SU-DHL-6 (cell line): ENCODE measurements around the gene CFAP70.

ENCODE experiments used
- H2AFZ ChIP-seq: fragments of 200-600 bp; sonication (generic); 2 replicates; pipeline ENCODE4 v1.6.1; 2014; ENCODE audit warnings: low read depth, mild to moderate bottlenecking, moderate library complexity, mixed read lengths, antibody characterized with exemption, low read length; ENCODE audit not compliant: severe bottlenecking
- H3F3A ChIP-seq: fragments of 200-600 bp; shearing (Covaris generic); 2 replicates; pipeline ENCODE4 v1.6.0; 2016; ENCODE audit warnings: antibody characterized with exemption, mild to moderate bottlenecking; ENCODE audit not compliant: insufficient read depth
- H3K27ac ChIP-seq: fragments of 200-600 bp; sonication (generic); 2 replicates; pipeline ENCODE4 v1.5.1; 2016; ENCODE audit warnings: low read depth, mild to moderate bottlenecking, low read length, moderate library complexity, mixed read lengths
- H3K27me3 ChIP-seq: fragments of 200-600 bp; sonication (generic), shearing (Covaris generic); 2 replicates; pipeline ENCODE4 v1.6.0; 2014; ENCODE audit warnings: mild to moderate bottlenecking, low read length
- H3K36me3 ChIP-seq: fragments of 200-600 bp; sonication (generic); 2 replicates; pipeline ENCODE4 v1.6.1; 2014; ENCODE audit warnings: mild to moderate bottlenecking, low read length, mixed read lengths
- H3K4me2 ChIP-seq: fragments of 300-600, 200-600 bp; shearing (Covaris generic), sonication (generic); 2 replicates; pipeline ENCODE4 v1.6.0; 2014; ENCODE audit warnings: low read length, low read depth, mild to moderate bottlenecking; ENCODE audit not compliant: poor library complexity, severe bottlenecking
- H3K4me3 ChIP-seq: fragments of 200-600 bp; sonication (generic); 2 replicates; pipeline ENCODE4 v1.5.1; 2014; ENCODE audit warnings: antibody characterized with exemption, low read length, mild to moderate bottlenecking, mixed read lengths; ENCODE audit not compliant: insufficient read depth, poor library complexity, severe bottlenecking
- H3K79me2 ChIP-seq: fragments of 200-600 bp; sonication (generic); 2 replicates; pipeline ENCODE4 v1.6.1; 2014; ENCODE audit warnings: mild to moderate bottlenecking, low read length, moderate library complexity; ENCODE audit not compliant: insufficient read depth
- H3K9ac ChIP-seq: fragments of 200-600 bp; sonication (generic); 2 replicates; pipeline ENCODE4 v1.7.0; 2014; ENCODE audit warnings: mild to moderate bottlenecking, low read length
- H3K9me2 ChIP-seq: fragments of 200-600 bp; sonication (generic); replicated peaks from 2 replicates; pipeline ENCODE4 v1.6.1; 2014; ENCODE audit warnings: low read length; ENCODE audit not compliant: insufficient read depth
- H3K9me3 ChIP-seq: fragments of 200-600 bp; sonication (generic); 2 replicates; pipeline ENCODE4 v1.6.1; 2014; ENCODE audit warnings: low read length, mixed read lengths; ENCODE audit not compliant: insufficient read depth
- H4K20me1 ChIP-seq: fragments of 200-600 bp; sonication (generic); 2 replicates; pipeline ENCODE4 v1.6.1; 2014; ENCODE audit warnings: low read depth, mild to moderate bottlenecking, antibody characterized with exemption, low read length, moderate library complexity, mixed read lengths
- EZH2phosphoT487 ChIP-seq: fragments of 200-600 bp; sonication (generic), shearing (Covaris generic); conservative IDR thresholded peaks from 2 replicates; pipeline ENCODE4 v1.6.1; 2018; ENCODE audit warnings: mild to moderate bottlenecking, antibody characterized with exemption, low read length, moderate library complexity, mixed read lengths
- TF ChIP-seq, protein P1 (sequence below): fragments of 200-600 bp; sonication (generic); IDR thresholded peaks from one replicate; pipeline ENCODE4 v1.5.1; 2017; ENCODE audit warnings: antibody characterized with exemption, mild to moderate bottlenecking, low read length, moderate library complexity; ENCODE audit not compliant: insufficient read depth, poor library complexity, severe bottlenecking

The CFAP70 gene

DNA sequence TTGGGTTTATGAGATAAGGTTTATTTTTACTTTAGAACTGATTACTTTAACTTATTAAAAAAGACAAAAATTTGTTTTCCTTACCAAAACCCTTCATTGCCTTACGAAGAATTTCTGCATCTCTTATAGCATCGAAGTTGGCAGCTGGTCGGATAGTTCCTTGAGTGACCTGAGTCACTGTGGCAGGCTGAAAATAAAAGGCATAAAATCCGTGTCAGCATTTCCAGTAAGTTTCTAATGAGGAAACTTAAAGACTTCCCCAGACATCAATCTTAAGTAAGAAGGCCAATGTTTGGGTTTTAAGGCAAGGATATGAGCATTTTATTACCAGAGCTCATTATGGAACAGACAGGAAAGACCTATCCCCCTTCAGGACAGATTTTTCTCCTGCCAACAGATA lies 29.6 kb upstream of the CFAP70 start:
- Histone ChIP-seq H3K9me2 (no peaks in the 10 kb centered on the region), H3K4me2 (no peak overlapping the region), H4K20me1 (no peaks in the 10 kb centered on the region), H3K27ac (no peak overlapping the region), H3K27me3 (no peaks in the 10 kb centered on the region), H3F3A (no peaks in the 10 kb centered on the region), H3K9ac (no peak overlapping the region), H3K4me3 (no peak overlapping the region), H3K36me3 (peaks cover 16% of the 10 kb centered on the region; the same call in 1 of the 2 replicates), H3K79me2 (no peaks in the 10 kb centered on the region), H2AFZ (no peak overlapping the region), H3K9me3 (no peaks in the 10 kb centered on the region)
- TF ChIP-seq, protein P1, sequence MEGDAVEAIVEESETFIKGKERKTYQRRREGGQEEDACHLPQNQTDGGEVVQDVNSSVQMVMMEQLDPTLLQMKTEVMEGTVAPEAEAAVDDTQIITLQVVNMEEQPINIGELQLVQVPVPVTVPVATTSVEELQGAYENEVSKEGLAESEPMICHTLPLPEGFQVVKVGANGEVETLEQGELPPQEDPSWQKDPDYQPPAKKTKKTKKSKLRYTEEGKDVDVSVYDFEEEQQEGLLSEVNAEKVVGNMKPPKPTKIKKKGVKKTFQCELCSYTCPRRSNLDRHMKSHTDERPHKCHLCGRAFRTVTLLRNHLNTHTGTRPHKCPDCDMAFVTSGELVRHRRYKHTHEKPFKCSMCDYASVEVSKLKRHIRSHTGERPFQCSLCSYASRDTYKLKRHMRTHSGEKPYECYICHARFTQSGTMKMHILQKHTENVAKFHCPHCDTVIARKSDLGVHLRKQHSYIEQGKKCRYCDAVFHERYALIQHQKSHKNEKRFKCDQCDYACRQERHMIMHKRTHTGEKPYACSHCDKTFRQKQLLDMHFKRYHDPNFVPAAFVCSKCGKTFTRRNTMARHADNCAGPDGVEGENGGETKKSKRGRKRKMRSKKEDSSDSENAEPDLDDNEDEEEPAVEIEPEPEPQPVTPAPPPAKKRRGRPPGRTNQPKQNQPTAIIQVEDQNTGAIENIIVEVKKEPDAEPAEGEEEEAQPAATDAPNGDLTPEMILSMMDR: no peak
- TF ChIP-seq EZH2phosphoT487: no peak

DNA sequence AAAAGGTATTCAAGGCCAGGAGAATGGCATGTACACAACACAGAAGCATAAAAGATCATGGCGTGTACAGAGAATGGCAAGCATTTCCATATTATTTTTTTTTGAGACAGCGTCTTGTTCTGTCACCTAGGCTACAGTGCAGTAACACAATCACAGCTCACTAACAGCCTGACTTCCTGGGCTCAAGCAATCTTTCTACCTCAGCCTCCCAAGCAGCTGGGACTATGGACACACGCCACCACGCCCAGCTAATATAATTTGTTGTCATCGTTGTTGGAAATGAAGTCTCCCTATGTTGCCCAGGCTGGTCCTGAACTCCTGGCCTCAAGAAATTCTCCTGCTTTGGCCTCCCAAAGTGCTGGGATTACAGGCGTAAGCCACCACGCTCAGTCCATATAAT lies 27.9 kb upstream of the CFAP70 start:
- no peaks in the 10 kb centered on the region for H4K20me1 ChIP-seq
- no peaks in the 10 kb centered on the region for H3F3A ChIP-seq
- no peak overlapping the region for H3K9ac ChIP-seq
- no peaks in the 10 kb centered on the region for H3K79me2 ChIP-seq
- peaks cover 18% of the 10 kb centered on the region; the same call in 1 of the 2 replicates for H3K36me3 ChIP-seq
- no peak overlapping the region for H3K4me2 ChIP-seq
- H3K4me3 ChIP-seq: no peak overlapping the region
- no peaks in the 10 kb centered on the region for H3K9me2 ChIP-seq
- H3K27me3 ChIP-seq: no peaks in the 10 kb centered on the region
- H3K9me3 ChIP-seq: no peaks in the 10 kb centered on the region
- TF ChIP-seq EZH2phosphoT487: no peak
- TF ChIP-seq, protein P1: no peak
- H2AFZ ChIP-seq: no peak overlapping the region
- no peak overlapping the region for H3K27ac ChIP-seq

DNA sequence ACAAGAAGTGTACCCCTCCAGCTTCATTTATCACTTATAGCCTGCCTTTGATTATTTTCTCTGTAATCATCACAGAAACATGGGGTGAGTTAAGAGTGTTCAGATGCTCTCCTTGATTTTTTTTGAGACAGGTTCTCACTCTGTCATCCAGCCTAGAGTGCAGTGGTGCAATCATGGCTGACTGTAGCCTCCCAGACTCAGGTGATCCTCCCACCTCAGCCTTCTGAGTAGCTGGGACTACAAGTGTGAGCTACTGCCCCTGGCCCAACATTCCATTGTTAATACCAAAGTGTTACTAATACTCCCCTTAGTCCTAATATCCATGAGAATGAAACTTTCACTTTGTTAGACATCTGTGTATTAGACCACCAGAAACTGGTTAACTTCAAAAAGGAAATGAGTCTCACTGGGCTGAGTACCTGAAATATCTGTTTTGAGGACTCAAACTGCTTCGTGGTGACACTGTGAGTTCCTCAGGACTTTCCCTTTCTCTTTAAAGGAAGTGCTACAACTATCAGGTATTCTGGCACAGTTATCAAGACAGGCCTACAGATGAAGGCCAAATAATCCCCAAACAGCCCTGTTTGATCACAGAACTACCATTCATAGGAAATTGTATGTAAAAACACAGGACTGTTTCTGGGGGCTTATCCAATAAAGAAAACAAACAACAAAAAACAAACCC lies 20.5 kb upstream of the CFAP70 start:
- H3K79me2 ChIP-seq: no peaks in the 10 kb centered on the region
- TF ChIP-seq EZH2phosphoT487: no peak
- TF ChIP-seq, protein P1: no peak
- no peak overlapping the region for H3K27ac ChIP-seq
- peaks cover 18% of the 10 kb centered on the region; the same call in 1 of the 2 replicates for H3K36me3 ChIP-seq
- H3K9ac ChIP-seq: no peak overlapping the region
- peaks cover 4% of the 10 kb centered on the region for H3F3A ChIP-seq
- no peaks in the 10 kb centered on the region for H3K27me3 ChIP-seq
- H3K9me3 ChIP-seq: no peaks in the 10 kb centered on the region
- H3K4me2 ChIP-seq: no peak overlapping the region
- no peak overlapping the region for H2AFZ ChIP-seq
- H4K20me1 ChIP-seq: no peaks in the 10 kb centered on the region
- H3K4me3 ChIP-seq: no peak overlapping the region
- no peaks in the 10 kb centered on the region for H3K9me2 ChIP-seq
